MM.1S (cell line): Measurements from ENCODE around the gene UGT8.

Experiments used
- CTCF ChIP-seq: fragments of 300-600 bp; sonication (generic); IDR thresholded peaks from 2 replicates; pipeline ENCODE4 v1.5.1; 2016; ENCODE audit warnings: antibody characterized with exemption, low read length, mixed read lengths
- EZH2 ChIP-seq: fragments of 300-600 bp; sonication (generic); optimal IDR thresholded peaks from 2 replicates; pipeline ENCODE3; 2017; ENCODE audit warnings: low read depth, mild to moderate bottlenecking, antibody characterized with exemption, low read length, mixed read lengths
- EZH2phosphoT487 ChIP-seq: fragments of 300-600 bp; sonication (generic); IDR thresholded peaks from 2 replicates; pipeline ENCODE4 v1.6.1; 2018; ENCODE audit warnings: antibody characterized with exemption, low read length

- no peak for TF ChIP-seq CTCF
- no peak for TF ChIP-seq EZH2
- no peak for TF ChIP-seq EZH2phosphoT487
Observed at GRCh38 chr4:114606245-114606644, 7.6 kb downstream of the UGT8 start.
